ENCODE data around the gene RING1.
A peak's percentile ranks its signal among the peaks of the same experiment; 100 is the strongest.

The RING1 gene

GRCh38 chr6:33171880-33172687 lies 36.2 kb upstream of the RING1 start:
- DNase-seq (ENCODE audit: low read depth): no peak

GRCh38 chr6:33172688-33173534 lies 35.4 kb upstream of the RING1 start:
- DNase-seq (ENCODE audit: low read depth): peak; percentile 20

- no peak for DNase-seq (ENCODE audit: low read depth)
These were observed 34.6 kb upstream of the RING1 start for GRCh38 chr6:33173535-33174180.

GRCh38 chr6:33174784-33175183 lies 33.5 kb upstream of the RING1 start:
- no peak for DNase-seq (ENCODE audit: low read depth)

- no peak for DNase-seq (ENCODE audit: low read depth)
These were observed 32.7 kb upstream of the RING1 start for GRCh38 chr6:33175436-33176069.

- no peak for DNase-seq (ENCODE audit: low read depth)
These were observed 31.4 kb upstream of the RING1 start for GRCh38 chr6:33176906-33177305.

GRCh38 chr6:33177552-33178446 lies 30.5 kb upstream of the RING1 start:
- no peak for DNase-seq (ENCODE audit: low read depth)

GRCh38 chr6:33178755-33179475 lies 29.4 kb upstream of the RING1 start:
- no peak for DNase-seq (ENCODE audit: low read depth)

- no peak for DNase-seq (ENCODE audit: low read depth)
These were observed 27.2 kb upstream of the RING1 start for GRCh38 chr6:33181141-33181540.

GRCh38 chr6:33183071-33183683 lies 25.1 kb upstream of the RING1 start:
- no peak for DNase-seq (ENCODE audit: low read depth)

GRCh38 chr6:33185190-33185589 lies 23.1 kb upstream of the RING1 start:
- DNase-seq (ENCODE audit: low read depth): no peak

GRCh38 chr6:33185654-33186187 lies 22.6 kb upstream of the RING1 start:
- DNase-seq (ENCODE audit: low read depth): no peak

- DNase-seq (ENCODE audit: low read depth): no peak
These were observed 20.5 kb upstream of the RING1 start for GRCh38 chr6:33187809-33188208.

GRCh38 chr6:33189164-33189563 lies 19.1 kb upstream of the RING1 start:
- no peak for DNase-seq (ENCODE audit: low read depth)

- no peak for DNase-seq (ENCODE audit: low read depth)
These were observed 18.5 kb upstream of the RING1 start for GRCh38 chr6:33189625-33190448.

- no peak for DNase-seq (ENCODE audit: low read depth)
These were observed 17.7 kb upstream of the RING1 start for GRCh38 chr6:33190504-33191107.

- DNase-seq (ENCODE audit: low read depth): no peak
These were observed 16.8 kb upstream of the RING1 start for GRCh38 chr6:33191383-33192104.
